ENCODE measurements around the gene FGFR4. TPM values are rescaled to one million over a fixed set of nuclear protein-coding genes. Genes with fewer than 3 reads are reported as not detected.

Gene FGFR4
- polyA plus RNA-seq, 1 donor (not counting 4 experiments of a cell fraction or from before 2014, with no cell fraction given), result 0.62 TPM

GRCh38 chr5:177040814-177041420 is 45.8 kb upstream of the FGFR4 start:
- TF ChIP-seq CTCF (optimal IDR thresholded peaks at IDR 0.05 in 1 of 3, IDR thresholded peaks at IDR 0.05 in 1 of 3, conservative IDR thresholded peaks at IDR 0.05 in 1 of 3; ENCODE audit: extremely low read depth in 1 of 3, insufficient read depth in 2 of 3, low read length in 3 of 3), result no peak
- no peak for TF ChIP-seq EZH2 (IDR thresholded peaks at IDR 0.05; ENCODE audit: low read length)
- DNase-seq (ENCODE audit: low read depth, low spot score) (no peak), FAIRE-seq (no peak)
- H3K79me2 ChIP-seq (ENCODE audit: control insufficient read depth, insufficient read depth, low read length), result peaks cover 6% of the 10 kb centered on the region
- H3K4me2 ChIP-seq (ENCODE audit: control insufficient read depth, extremely low read depth, insufficient read depth, low read depth, low read length), result no peak overlapping the region
- no peak overlapping the region for H3K27ac ChIP-seq (ENCODE audit: control insufficient read depth, insufficient read depth, low read length)
- H3K9me1 ChIP-seq (ENCODE audit: control insufficient read depth, extremely low read depth, insufficient read depth, low read length), result no peaks in the 10 kb centered on the region
- H4K20me1 ChIP-seq (ENCODE audit: control insufficient read depth, extremely low read depth, insufficient read depth, low read length), result no peaks in the 10 kb centered on the region
- H3K36me3 ChIP-seq (ENCODE audit: control insufficient read depth in 2 of 2, extremely low read depth in 1 of 2, insufficient read depth in 2 of 2, low read length in 2 of 2), result peaks cover 7 to 10% of the 10 kb centered on the region in 2 experiments
- dilution Hi-C loops (cut with MboI; ENCODE audit: extremely low pct_ligation_motif_present, low sequenced_read_pairs), result no loop called here
- H3K4me1 ChIP-seq (ENCODE audit: control insufficient read depth, extremely low read depth, insufficient read depth, low read length), result no peaks in the 10 kb centered on the region
- H3K27me3 ChIP-seq (ENCODE audit: control insufficient read depth, extremely low read depth, insufficient read depth, low read length), result no peaks in the 10 kb centered on the region
- H3K9ac ChIP-seq (ENCODE audit: control insufficient read depth, extremely low read depth, insufficient read depth, low read length), result no peak overlapping the region
- H3K4me3 ChIP-seq (ENCODE audit: control insufficient read depth in 2 of 3, extremely low read depth in 1 of 3, insufficient read depth in 2 of 3, low read depth in 1 of 3, low read length in 3 of 3), result no peak overlapping the region
- no peak overlapping the region for H2AFZ ChIP-seq (ENCODE audit: control insufficient read depth, low read length)
- no peaks in the 10 kb centered on the region for H3K9me3 ChIP-seq (ENCODE audit: control insufficient read depth, low read depth, low read length)

GRCh38 chr5:177041936-177042335 is 44.8 kb upstream of the FGFR4 start:
- Histone ChIP-seq H3K27ac (ENCODE audit: control insufficient read depth, insufficient read depth, low read length) (no peak overlapping the region), H3K27me3 (ENCODE audit: control insufficient read depth, extremely low read depth, insufficient read depth, low read length) (no peaks in the 10 kb centered on the region), H4K20me1 (ENCODE audit: control insufficient read depth, extremely low read depth, insufficient read depth, low read length) (no peaks in the 10 kb centered on the region), H3K4me3 (ENCODE audit: control insufficient read depth in 2 of 3, extremely low read depth in 1 of 3, insufficient read depth in 2 of 3, low read depth in 1 of 3, low read length in 3 of 3) (no peak overlapping the region), H3K9me1 (ENCODE audit: control insufficient read depth, extremely low read depth, insufficient read depth, low read length) (no peaks in the 10 kb centered on the region), H2AFZ (ENCODE audit: control insufficient read depth, low read length) (no peak overlapping the region), H3K4me1 (ENCODE audit: control insufficient read depth, extremely low read depth, insufficient read depth, low read length) (no peaks in the 10 kb centered on the region), H3K36me3 (ENCODE audit: control insufficient read depth in 2 of 2, extremely low read depth in 1 of 2, insufficient read depth in 2 of 2, low read length in 2 of 2) (peaks cover 7 to 10% of the 10 kb centered on the region in 2 experiments), H3K4me2 (ENCODE audit: control insufficient read depth, extremely low read depth, insufficient read depth, low read depth, low read length) (no peak overlapping the region), H3K79me2 (ENCODE audit: control insufficient read depth, insufficient read depth, low read length) (peaks cover 4% of the 10 kb centered on the region), H3K9me3 (ENCODE audit: control insufficient read depth, low read depth, low read length) (no peaks in the 10 kb centered on the region), H3K9ac (ENCODE audit: control insufficient read depth, extremely low read depth, insufficient read depth, low read length) (no peak overlapping the region)
- no peak for FAIRE-seq
- dilution Hi-C loops (cut with MboI; ENCODE audit: extremely low pct_ligation_motif_present, low sequenced_read_pairs), result no loop called here
- TF ChIP-seq CTCF (optimal IDR thresholded peaks at IDR 0.05 in 1 of 3, IDR thresholded peaks at IDR 0.05 in 1 of 3, conservative IDR thresholded peaks at IDR 0.05 in 1 of 3; ENCODE audit: extremely low read depth in 1 of 3, insufficient read depth in 2 of 3, low read length in 3 of 3) (no peak), EZH2 (IDR thresholded peaks at IDR 0.05; ENCODE audit: low read length) (no peak)
- DNase-seq (ENCODE audit: low read depth, low spot score), result no peak
